ENCODE measurements around the gene CLEC16A. TPM values are rescaled to one million over a fixed set of nuclear protein-coding genes. Genes with fewer than 3 reads are reported as not detected.

CLEC16A gene
- total and polyA plus RNA-seq, 2 experiments from 2014 or later: 9.9 to 24.1 TPM

- TF ChIP-seq ZNF462 (CRISPR knock-in tag; IDR thresholded peaks at IDR 0.05) (no peak), NANOG (IDR thresholded peaks at IDR 0.05; ENCODE audit: borderline replicate concordance) (no peak), ETS1 (IDR thresholded peaks at IDR 0.05) (no peak), CTCF (conservative IDR thresholded peaks at IDR 0.05; ENCODE audit: low read depth in 2 of 2) (no peak), ZNF114 (CRISPR knock-in tag; IDR thresholded peaks at IDR 0.05) (no peak), ZNF331 (CRISPR knock-in tag; IDR thresholded peaks at IDR 0.05; ENCODE audit: low read depth) (no peak)
Observed at GRCh38 chr16:10938796-10939648, 5.3 kb upstream of the CLEC16A start (continued).

Measured in GM23338 (cell line).